Smooth muscle cell of the coronary artery (primary cell): Measurements from ENCODE around the gene ZSCAN2. TPM values are rescaled to one million over a fixed set of nuclear protein-coding genes. Genes with fewer than 3 reads are reported as not detected.

ENCODE experiments used
- total RNA-seq: library from RNA; depleted of rRNA; stranded (reverse); fragments of >200 nt; gene quantifications from 2 replicates; pipeline ENCODE4 v1.2.3, GENCODE V29; 2014; ENCODE audit warnings: low replicate concordance

The ZSCAN2 gene
- total RNA-seq = 6.0 and 10.6 TPM in 2 replicates

GRCh38 chr15:84600687-84601554, at the start of gene ZSCAN2:
Gene ZSCAN2, plus strand, starts transcription at chr15:84601009. Its CDS starts 2,919 bp downstream, at chr15:84603928.

DNA sequence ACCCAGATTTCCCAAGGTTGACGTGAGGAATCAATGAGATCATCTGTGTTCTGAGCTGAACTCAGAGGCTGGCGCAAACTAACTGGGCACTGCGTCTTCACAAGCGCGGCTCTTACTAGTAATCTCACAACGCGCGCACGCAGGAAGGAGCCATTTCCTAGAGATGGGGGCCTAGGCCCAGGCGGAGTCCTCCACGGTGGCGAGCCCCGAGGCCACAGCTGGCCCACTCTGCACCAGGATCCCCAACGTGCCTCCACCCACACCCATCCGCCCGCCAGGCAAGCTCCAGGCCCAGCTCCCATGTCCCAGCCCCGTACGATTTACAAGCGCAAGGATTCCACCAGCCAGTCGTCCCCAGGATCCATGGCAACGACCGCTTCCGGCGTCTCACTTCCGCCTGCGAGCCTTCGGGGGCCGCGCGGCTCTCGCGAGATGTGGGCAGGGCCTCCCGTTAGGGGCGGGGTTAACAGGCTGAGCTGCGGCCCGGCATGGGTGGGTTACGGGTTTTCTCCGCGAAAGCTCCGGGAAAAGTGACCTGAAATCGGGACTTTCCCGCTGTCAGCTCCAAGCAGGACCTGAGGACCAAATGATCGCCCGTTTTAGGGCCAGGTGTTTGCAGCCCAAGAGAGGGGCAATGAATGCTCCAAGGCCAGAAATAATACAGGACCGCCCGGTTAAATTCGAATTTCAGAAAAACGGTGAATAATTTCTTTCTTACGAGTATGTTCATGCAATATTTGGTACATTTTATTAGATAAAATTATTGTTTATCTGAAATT, 53.3 kb downstream of the ZSCAN2 start, which contains the start of gene WDR73:
Gene WDR73 (minus strand): TSS at position 374 of the 779 bp plus-strand sequence. CDS start 9 bp downstream, at position 365.

DNA sequence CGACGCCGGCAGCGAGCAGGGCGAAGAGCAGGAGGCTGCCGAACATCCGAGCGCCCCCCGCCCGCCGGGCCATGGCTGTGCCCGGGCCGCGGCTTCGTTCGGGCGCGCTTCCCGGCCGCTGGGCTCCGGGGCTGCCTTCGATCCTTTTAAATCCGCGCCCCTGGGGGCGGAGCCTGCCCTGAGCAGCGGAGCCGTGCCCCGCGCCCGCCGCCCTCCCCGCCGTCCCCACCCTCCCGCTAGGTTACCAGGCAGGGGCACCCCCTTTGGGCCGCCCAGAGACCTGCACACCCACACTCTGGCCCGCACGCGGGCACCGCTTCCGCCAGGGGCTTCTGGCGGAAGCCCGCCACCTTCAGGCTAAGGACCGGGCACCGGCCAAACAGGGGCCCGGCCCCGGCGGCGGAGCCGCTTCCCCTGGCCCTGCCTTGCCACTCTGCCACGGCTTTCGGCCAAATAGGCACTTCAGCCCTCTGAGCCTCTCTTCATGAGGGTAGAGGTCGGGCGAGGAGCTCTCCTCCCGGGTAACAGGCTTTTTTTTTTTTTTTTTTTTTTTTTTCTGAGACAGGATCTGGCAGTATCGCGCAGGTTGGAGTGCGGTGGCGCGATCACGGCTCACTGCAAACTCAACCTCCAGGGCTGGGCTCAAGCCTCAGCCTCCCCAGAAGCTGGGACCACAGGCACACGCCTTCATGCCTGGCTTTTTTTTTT, 57.4 kb downstream of the ZSCAN2 start, which contains the start of gene NMB:
Gene NMB (minus strand): TSS at position 120 of the 708 bp plus-strand sequence. CDS start 47 bp downstream, at position 73.

Other genes with a start within 250 kb of the ZSCAN2 start
- 17.9 and 19.1 TPM in 2 replicates for gene WDR73, start 53.3 kb downstream of the ZSCAN2 start, total RNA-seq
- 0.23 and 2.6 TPM in 2 replicates for gene NMB, start 57.2 kb downstream of the ZSCAN2 start, total RNA-seq
- gene SEC11A, start 115.1 kb downstream of the ZSCAN2 start, total RNA-seq = 247 and 289 TPM in 2 replicates
- gene ZNF592, start 147.6 kb downstream of the ZSCAN2 start, total RNA-seq = 2.2 and 2.9 TPM in 2 replicates
- gene ALPK3, start 216.3 kb downstream of the ZSCAN2 start, total RNA-seq = 0.12 and 7.7 TPM in 2 replicates